WTC11 (cell line): ENCODE results near the gene TAF1B. TPM values are rescaled to one million over a fixed set of nuclear protein-coding genes. Genes with fewer than 3 reads are reported as not detected.

Experiments
- ATAC-seq: fragments of 200-7000 bp; cut with Tn5 transposase; 2 replicates; pipeline ENCODE4 v1.10.0; 2021; ENCODE audit warnings: mild to moderate bottlenecking, moderate library complexity
- CTCF ChIA-PET: fragments of 300-600 bp; sonication (Branson Sonifier 250); formaldehyde crosslinking; loops from one replicate; lab custom pipeline; 2021; ENCODE audit warnings: antibody characterized with exemption; lab: Charles Lee
- POLR2A ChIA-PET: fragments of 350-600 bp; sonication (Branson Sonifier 250); formaldehyde crosslinking; loops from one replicate; lab custom pipeline; 2021; ENCODE audit warnings: antibody characterized with exemption; lab: Charles Lee
- DNase-seq: peaks from one replicate; pipeline ENCODE4 v3.0.0; 2021; ENCODE audit warnings: low spot score
- H3K27ac Mint-ChIP-seq: 2 replicates; pipeline ENCODE4 v1.8.0; 2021; ENCODE audit warnings: mixed read lengths
- H3K27me3 Mint-ChIP-seq: 2 replicates; pipeline ENCODE4 v1.8.0; 2021; ENCODE audit warnings: low read depth, mild to moderate bottlenecking, moderate library complexity, mixed read lengths
- H3K36me3 Mint-ChIP-seq: 2 replicates; pipeline ENCODE4 v1.8.0; 2021; ENCODE audit warnings: mixed read lengths
- H3K4me1 Mint-ChIP-seq: 2 replicates; pipeline ENCODE4 v1.8.0; 2022; ENCODE audit warnings: mixed read lengths
- H3K4me3 Mint-ChIP-seq: 2 replicates; pipeline ENCODE4 v1.8.0; 2021; ENCODE audit warnings: mild to moderate bottlenecking, moderate library complexity, mixed read lengths
- H3K9me3 Mint-ChIP-seq: 2 replicates; pipeline ENCODE4 v1.8.0; 2021; ENCODE audit warnings: mixed read lengths
- CREB1 ChIP-seq: sonication (generic); formaldehyde crosslinking; IDR thresholded peaks from 2 replicates; pipeline ENCODE4 v1.8.0; 2023; ENCODE audit warnings: mild to moderate bottlenecking, missing genetic modification reagents
- EMX1 ChIP-seq: fragments of 250-450 bp; sonication (Bioruptor Pico); IDR thresholded peaks from 2 replicates; pipeline ENCODE4 v1.8.0; 2021; ENCODE audit warnings: mild to moderate bottlenecking
- FOXP1 ChIP-seq: sonication (generic); formaldehyde crosslinking; IDR thresholded peaks from 2 replicates; pipeline ENCODE4 v1.8.0; 2022; ENCODE audit warnings: missing genetic modification reagents, mild to moderate bottlenecking, moderate library complexity, borderline replicate concordance
- GABPB1 ChIP-seq: sonication (generic); formaldehyde crosslinking; IDR thresholded peaks from 2 replicates; pipeline ENCODE4 v1.8.1; 2023; ENCODE audit warnings: mild to moderate bottlenecking, missing genetic modification reagents
- GRHL2 ChIP-seq: fragments of 250-450 bp; sonication (Bioruptor Pico); IDR thresholded peaks from 2 replicates; pipeline ENCODE4 v1.8.0; 2022; ENCODE audit warnings: mild to moderate bottlenecking, moderate library complexity; ENCODE audit not compliant: insufficient replicate concordance, severe bottlenecking
- GTF2I ChIP-seq: fragments of 250-450 bp; sonication (Bioruptor Pico); conservative IDR thresholded peaks from 2 replicates; pipeline ENCODE4 v1.4.0; 2021; ENCODE audit warnings: mild to moderate bottlenecking
- NR3C1 ChIP-seq: sonication (generic); formaldehyde crosslinking; conservative IDR thresholded peaks from 2 replicates; pipeline ENCODE4 v1.8.1; 2023; ENCODE audit warnings: low read depth, mild to moderate bottlenecking, missing genetic modification reagents
- USF1 ChIP-seq: sonication (generic); formaldehyde crosslinking; IDR thresholded peaks from 2 replicates; pipeline ENCODE4 v1.8.0; 2022; ENCODE audit warnings: mild to moderate bottlenecking, missing genetic modification reagents
- total RNA-seq: library from RNA; stranded (reverse); gene quantifications from 3 replicates; pipeline ENCODE4 v1.2.3, GENCODE V29; 2021
- TF ChIP-seq, protein P1 (sequence below): fragments of 200-600 bp; IDR thresholded peaks from 2 replicates; pipeline ENCODE4 v1.8.0; 2022; ENCODE audit warnings: antibody characterized with exemption
- TF ChIP-seq, protein P2 (sequence below): sonication (generic); formaldehyde crosslinking; IDR thresholded peaks from 2 replicates; pipeline ENCODE4 v1.8.1; 2022; ENCODE audit warnings: missing genetic modification reagents, borderline replicate concordance
- TF ChIP-seq, protein P3 (sequence below): sonication (generic); formaldehyde crosslinking; IDR thresholded peaks from 2 replicates; pipeline ENCODE4 v1.8.1; 2023; ENCODE audit warnings: mild to moderate bottlenecking, moderate library complexity, missing genetic modification reagents
- TF ChIP-seq, protein P4 (sequence below): sonication (generic); formaldehyde crosslinking; IDR thresholded peaks from 2 replicates; pipeline ENCODE4 v1.8.1; 2023; ENCODE audit warnings: mild to moderate bottlenecking, missing genetic modification reagents, moderate library complexity

TAF1B gene
- total RNA-seq, 1 experiment from 2014 or later = 28.8 TPM

- TF ChIP-seq, protein P1, sequence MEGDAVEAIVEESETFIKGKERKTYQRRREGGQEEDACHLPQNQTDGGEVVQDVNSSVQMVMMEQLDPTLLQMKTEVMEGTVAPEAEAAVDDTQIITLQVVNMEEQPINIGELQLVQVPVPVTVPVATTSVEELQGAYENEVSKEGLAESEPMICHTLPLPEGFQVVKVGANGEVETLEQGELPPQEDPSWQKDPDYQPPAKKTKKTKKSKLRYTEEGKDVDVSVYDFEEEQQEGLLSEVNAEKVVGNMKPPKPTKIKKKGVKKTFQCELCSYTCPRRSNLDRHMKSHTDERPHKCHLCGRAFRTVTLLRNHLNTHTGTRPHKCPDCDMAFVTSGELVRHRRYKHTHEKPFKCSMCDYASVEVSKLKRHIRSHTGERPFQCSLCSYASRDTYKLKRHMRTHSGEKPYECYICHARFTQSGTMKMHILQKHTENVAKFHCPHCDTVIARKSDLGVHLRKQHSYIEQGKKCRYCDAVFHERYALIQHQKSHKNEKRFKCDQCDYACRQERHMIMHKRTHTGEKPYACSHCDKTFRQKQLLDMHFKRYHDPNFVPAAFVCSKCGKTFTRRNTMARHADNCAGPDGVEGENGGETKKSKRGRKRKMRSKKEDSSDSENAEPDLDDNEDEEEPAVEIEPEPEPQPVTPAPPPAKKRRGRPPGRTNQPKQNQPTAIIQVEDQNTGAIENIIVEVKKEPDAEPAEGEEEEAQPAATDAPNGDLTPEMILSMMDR = peak; percentile 79
- TF ChIP-seq GTF2I (no peak), FOXP1 (CRISPR knock-in tag) (no peak), GABPB1 (0 out of 2 replicates have a peak, but pooled peaks have one; percentile 18), GRHL2 (no peak), CREB1 (CRISPR knock-in tag) (no peak)
- TF ChIP-seq, protein P2, sequence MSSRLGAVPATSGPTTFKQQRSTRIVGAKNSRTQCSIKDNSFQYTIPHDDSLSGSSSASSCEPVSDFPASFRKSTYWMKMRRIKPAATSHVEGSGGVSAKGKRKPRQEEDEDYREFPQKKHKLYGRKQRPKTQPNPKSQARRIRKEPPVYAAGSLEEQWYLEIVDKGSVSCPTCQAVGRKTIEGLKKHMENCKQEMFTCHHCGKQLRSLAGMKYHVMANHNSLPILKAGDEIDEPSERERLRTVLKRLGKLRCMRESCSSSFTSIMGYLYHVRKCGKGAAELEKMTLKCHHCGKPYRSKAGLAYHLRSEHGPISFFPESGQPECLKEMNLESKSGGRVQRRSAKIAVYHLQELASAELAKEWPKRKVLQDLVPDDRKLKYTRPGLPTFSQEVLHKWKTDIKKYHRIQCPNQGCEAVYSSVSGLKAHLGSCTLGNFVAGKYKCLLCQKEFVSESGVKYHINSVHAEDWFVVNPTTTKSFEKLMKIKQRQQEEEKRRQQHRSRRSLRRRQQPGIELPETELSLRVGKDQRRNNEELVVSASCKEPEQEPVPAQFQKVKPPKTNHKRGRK = no peak
- ATAC-seq = peak; percentile 95
- no peak overlapping the region for H3K27ac Mint-ChIP-seq
- H3K4me3 Mint-ChIP-seq = peak overlapping the region; percentile 31; the same call in 1 of the 2 replicates
- H3K4me1 Mint-ChIP-seq = peaks cover 6% of the 10 kb centered on the region
- ChIA-PET POLR2A (interaction anchor here (1.0 kb wide), 1 partner anchor 136 kb away, joined by 3 read pairs; no protein-coding TSS in a partner anchor), CTCF (interaction anchor here (0.6 to 5.7 kb wide), 40 partner anchors 12 to 621 kb away, joined by 3 to 56 read pairs (median 4); partner anchors contain the start of genes TAF1B and YWHAQ)
- 0 out of 2 replicates have a peak, but pooled peaks cover 4% of the 10 kb centered on the region for H3K27me3 Mint-ChIP-seq
- no peaks in the 10 kb centered on the region for H3K9me3 Mint-ChIP-seq
- H3K36me3 Mint-ChIP-seq = no peaks in the 10 kb centered on the region
- DNase-seq = peak; percentile 94
Observed at GRCh38 chr2:9813312-9814128, 29.8 kb upstream of the TAF1B start.

DNA sequence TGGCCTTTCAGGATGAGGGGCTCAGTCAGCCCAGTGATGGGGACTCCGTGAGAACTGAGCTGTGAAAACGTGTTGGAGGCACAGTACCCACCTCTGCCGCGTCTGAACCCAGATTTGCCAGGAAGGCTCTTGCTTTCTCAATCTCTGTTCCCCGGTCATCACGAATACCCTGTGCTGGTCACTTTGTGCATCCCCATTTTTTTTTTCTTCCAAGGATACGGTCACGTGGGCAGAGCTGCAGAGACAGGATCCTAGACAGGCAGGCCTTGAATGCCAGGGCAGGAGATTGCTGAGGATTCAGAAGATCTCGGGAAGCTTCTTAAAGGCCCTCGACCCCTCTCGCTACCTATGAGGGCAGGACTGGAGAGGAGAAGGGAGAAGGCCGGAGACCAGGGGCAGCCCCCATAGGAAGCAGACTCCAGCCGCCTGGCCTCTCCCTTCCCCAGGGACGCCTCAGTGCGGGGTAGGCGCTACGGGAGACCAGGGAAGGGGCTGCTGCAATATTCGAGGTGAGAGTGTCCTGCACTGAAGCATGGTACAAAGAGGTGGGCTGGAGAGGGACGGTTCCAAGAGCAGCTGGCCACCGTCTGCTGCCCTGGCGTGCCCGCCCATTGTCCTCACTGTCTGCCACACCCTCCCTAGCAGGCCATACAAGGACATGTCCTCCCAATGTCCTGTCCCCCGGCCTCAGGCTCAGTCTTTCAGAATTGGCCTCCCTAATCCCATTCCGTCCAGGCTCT lies 29.0 kb upstream of the TAF1B start:
- Mint-ChIP-seq H3K36me3 (no peaks in the 10 kb centered on the region), H3K9me3 (no peaks in the 10 kb centered on the region), H3K4me1 (peaks cover 6% of the 10 kb centered on the region), H3K27ac (no peak overlapping the region), H3K4me3 (peak overlapping the region; percentile 31; the same call in 1 of the 2 replicates), H3K27me3 (0 out of 2 replicates have a peak, but pooled peaks cover 4% of the 10 kb centered on the region)
- DNase-seq (no peak), ATAC-seq (no peak)
- TF ChIP-seq USF1 (CRISPR knock-in tag) (peak; percentile 70), EMX1 (no peak), NR3C1 (CRISPR knock-in tag) (no peak)
- TF ChIP-seq, protein P3, sequence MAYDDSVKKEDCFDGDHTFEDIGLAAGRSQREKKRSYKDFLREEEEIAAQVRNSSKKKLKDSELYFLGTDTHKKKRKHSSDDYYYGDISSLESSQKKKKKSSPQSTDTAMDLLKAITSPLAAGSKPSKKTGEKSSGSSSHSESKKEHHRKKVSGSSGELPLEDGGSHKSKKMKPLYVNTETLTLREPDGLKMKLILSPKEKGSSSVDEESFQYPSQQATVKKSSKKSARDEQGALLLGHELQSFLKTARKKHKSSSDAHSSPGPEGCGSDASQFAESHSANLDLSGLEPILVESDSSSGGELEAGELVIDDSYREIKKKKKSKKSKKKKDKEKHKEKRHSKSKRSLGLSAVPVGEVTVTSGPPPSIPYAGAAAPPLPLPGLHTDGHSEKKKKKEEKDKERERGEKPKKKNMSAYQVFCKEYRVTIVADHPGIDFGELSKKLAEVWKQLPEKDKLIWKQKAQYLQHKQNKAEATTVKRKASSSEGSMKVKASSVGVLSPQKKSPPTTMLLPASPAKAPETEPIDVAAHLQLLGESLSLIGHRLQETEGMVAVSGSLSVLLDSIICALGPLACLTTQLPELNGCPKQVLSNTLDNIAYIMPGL = peak; percentile 74; the same call in 1 of the 2 replicates
- TF ChIP-seq, protein P4, sequence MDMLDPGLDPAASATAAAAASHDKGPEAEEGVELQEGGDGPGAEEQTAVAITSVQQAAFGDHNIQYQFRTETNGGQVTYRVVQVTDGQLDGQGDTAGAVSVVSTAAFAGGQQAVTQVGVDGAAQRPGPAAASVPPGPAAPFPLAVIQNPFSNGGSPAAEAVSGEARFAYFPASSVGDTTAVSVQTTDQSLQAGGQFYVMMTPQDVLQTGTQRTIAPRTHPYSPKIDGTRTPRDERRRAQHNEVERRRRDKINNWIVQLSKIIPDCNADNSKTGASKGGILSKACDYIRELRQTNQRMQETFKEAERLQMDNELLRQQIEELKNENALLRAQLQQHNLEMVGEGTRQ (CRISPR knock-in tag) = peak; percentile 53; the same call in 1 of the 2 replicates
- POLR2A ChIA-PET = interaction anchor here (1.0 kb wide), 1 partner anchor 136 kb away, joined by 3 read pairs; no protein-coding TSS in a partner anchor
- CTCF ChIA-PET = interaction anchor here (0.7 to 5.7 kb wide), 35 partner anchors 12 to 621 kb away, joined by 3 to 56 read pairs (median 5); partner anchors contain the start of genes TAF1B and YWHAQ
